Activated CD8-positive, alpha-beta memory T cell treated with anti-CD3 and anti-CD28 coated beads for 48 hours (primary cell): Measurements from ENCODE around the gene NOS3.

Source experiments
- DNase-seq, 3 experiments: peaks; one replicate each; pipeline ENCODE4 v3.0.0-alpha.2; 2020; ENCODE audit warnings: low read depth in 2 of 3, low spot score in 2 of 3

NOS3 gene

DNA sequence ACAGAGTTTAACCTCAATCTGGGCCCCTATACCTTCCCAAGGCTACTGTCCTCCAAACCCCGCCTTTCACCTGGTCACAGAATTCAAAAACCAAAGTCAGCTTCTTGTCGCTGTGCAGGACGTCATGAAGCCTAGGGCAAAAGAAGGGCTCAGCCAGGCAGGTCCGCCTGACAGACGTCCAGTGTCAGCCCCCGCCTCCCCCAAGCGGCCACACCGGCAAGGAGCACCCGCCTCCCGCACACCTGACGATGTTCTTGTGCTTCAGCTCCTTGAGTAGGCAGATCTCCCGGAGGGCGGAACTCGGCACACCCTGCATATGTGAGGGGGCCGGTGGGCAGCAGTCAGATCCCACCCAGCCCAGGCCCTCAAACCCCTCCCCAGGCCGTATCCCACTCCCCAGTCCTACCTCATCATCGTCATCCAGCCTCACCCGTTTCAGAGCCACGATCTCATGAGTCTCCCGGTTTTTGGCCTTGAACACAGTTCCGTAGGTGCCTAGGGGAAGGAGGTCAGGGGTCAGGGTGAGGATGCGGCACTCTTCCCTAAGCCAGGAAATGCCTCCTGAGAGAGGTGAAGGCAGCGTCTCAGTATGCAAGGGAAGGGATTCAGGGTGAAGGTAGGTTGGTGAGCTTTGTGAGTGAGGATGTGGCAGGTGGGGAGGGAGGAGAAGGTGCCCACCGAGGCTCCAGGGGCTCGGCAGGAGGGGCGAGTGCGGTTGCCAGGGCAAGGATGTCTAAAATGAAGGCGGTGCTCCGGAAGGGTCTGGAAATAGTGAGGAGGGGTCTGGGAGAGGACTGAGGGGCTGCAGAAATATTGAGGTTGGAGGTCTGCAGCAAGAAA lies 66.1 kb downstream of the NOS3 start:
- no peak for DNase-seq

DNA sequence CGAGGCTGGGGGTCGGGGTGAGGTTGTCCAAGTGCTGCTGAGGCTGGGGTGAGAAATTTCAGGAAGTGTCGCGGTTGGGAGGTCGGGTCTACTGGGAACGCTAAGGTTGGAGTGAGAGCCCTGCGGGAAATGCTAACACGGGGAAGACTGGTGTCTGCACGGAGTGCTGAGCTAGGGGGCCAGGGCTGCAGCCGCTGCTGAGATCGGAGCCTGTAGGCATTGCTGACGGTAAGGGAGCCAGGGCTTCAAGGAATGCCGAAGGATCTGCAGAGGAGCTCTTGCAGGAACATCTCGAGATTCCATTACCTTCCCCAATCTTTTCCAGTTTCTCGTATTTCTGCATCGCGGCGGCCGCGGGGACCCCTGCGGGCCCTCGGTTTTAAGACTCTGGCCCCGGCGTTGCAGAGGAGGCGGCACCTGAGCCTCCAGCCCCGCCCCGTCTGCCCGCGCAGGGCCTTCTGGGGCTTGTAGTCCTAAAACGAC lies 66.7 kb downstream of the NOS3 start, which contains the start of gene CDK5:
CDK5 (minus strand) TSS at position 392 of the 483 bp plus-strand sequence; CDS start at position 343, 49 bp downstream.
- DNase-seq: no peak

GRCh38 chr7:151057989-151058780 lies 67.4 kb downstream of the NOS3 start:
- DNase-seq: peak; percentile 83 to 94 (median 92)

DNA sequence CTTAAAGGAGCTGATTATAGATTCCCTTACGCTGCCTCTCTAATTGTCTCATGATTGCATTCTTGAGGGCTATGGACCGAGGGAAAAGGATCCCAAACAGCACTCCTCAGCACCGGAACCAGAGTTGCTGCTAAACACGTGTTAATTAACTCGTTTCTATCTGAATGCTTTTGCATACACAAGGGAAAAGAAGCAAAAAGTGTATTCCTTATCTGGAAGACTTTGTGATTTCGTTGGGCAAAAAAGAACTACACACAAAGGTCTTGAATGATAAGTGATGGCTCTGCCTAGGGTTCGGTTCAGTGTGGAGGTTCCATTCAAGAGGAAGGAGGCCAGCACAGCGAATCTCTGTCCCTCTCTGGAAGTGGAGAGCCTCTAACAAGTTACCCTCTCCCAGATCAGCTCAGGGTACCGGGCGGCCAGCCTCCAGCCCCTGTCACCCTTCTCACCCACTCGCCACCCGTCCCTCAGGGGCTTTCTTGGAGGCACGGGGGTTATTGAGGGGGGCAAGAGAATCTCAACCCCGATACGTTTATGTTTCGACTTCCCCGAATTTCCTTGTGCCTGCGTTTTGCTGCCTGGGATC lies 68.1 kb downstream of the NOS3 start:
- DNase-seq: no peak

DNA sequence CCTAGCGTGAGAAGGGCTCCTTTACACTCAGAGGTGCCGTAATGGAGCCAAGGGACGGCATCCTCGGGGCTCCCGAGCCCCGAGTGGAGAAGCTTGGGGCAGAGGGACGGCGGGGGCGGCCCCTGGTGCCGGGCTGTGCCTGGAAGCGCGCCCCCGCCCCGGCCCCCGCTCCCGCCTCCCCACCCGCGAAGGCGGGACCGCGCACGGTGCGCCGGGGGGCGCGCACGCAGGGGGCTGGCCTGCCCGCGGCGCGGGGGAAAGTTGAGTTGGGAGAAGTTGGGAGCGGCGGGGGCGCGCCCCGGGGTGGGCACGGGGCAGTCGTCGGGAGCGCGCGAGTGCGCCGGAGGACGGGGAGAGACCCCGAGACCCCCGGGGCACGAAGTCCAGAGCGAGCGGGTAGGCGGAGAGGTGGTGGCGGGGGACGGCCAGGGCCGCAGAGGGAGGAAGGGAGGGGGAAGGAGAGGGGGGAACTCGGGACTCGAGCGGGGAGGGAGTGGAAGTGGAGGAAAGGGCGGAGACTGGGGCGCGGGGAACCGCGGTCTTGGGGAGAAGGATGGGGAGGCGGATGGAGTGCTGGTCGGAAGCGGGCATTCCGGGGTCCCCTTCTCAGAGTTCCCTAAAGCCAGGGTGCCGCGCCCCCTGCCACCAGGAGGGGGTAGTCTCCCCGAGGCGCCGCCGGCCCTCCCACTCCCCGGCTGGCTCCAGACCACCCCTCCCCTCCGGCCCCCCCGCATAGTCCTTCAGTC lies 68.7 kb downstream of the NOS3 start, which contains the start of gene SLC4A2:
SLC4A2 (plus strand) TSS at position 223 of the 746 bp plus-strand sequence. CDS start 2,399 bp downstream, outside the sequence.
- DNase-seq: peak in 2 of 3 experiments; percentile 32 to 61

DNA sequence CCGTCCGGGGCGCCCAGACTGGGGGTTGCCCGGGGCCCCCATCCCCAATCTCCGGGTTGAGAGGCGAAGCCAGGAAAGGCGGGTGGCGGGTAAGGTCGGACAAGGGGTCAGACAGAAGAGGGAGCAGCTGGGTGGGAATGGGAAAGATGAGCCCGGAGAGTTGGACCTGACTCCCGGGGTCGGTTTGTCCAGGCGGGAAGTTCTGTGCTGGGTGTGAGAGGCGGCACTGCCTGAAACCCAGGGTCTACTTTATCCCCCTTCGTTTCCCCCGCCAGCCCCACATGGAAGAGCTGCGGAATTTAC lies 69.2 kb downstream of the NOS3 start:
- DNase-seq: no peak

- DNase-seq: no peak
Observed at GRCh38 chr7:151060416-151061212, 69.8 kb downstream of the NOS3 start.

DNA sequence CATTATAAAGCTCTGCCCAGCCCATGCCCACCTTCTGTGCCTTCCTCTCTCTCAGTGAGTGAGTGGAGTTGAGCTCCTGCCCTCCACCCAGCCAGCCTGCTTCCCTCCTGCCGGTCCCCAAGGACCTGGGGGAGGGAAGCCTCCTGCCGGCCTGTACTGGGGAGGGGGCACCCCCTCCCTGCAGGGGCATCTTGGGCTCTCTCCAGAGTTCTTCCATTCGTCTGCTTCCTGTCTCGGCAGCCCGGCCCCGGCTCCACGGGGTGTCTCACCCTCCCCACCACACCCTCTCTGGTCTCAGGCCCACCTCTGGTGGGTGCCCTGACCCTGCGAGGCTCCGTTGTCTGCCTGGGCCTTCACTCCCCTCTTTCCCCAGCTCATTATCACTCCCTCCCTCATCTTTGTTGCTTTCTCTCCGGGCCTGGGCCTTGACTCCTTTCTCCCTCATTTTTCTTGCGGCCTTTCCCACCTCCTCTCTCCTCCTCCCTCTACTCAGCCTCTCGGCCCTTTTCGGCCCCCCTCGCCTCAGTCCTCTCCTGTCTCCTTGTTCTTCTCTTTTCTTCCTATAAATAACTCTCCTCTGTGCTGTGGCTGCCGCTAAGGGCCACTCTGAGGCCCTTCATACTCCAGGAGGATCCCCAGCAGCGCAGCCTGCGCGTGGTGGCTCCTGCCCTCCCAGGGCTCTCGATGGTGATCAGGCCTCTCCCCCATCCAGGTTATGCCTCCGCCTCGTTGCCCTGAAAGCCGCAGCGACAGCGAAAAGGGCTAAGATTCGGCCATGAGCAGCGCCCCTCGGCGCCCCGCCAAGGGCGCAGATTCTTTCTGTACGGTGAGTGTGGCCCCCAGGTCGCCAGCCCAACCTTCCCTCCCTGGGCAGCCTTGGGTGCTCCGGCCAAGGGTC lies 70.6 kb downstream of the NOS3 start:
- no peak for DNase-seq

DNA sequence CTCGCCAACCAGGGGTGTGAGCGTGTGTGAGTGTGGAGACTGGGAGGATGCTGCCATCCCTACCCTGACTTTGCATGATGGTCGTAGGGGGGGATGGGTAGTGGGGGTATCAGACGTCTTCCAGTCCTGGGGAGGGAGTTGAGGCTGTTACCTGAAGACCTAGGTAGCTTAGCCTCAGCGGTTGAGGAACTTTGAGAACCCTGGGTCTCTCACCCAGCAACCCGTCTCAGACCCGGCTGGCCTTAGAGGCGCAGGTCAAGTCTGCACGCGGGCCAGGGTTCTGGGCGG lies 71.2 kb downstream of the NOS3 start:
- no peak for DNase-seq

- DNase-seq: no peak
Observed at GRCh38 chr7:151062399-151063211, 71.8 kb downstream of the NOS3 start.

DNA sequence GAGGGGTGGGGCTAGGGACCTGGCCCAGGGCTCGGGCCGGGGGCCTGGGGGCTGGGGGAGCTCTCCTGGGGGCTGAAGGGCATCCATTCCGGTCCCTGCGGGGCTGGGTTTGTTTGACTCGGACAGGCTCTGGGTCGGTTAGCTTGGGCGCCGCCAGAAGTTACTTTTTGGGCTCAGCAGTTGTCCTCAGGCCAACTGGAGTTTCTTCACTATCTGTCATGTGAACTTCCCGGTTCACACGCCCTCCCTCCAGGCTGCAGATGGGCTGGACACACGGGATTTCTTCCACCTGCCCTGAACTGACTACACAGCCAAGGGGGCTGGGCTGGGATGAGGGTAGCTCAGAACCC lies 72.4 kb downstream of the NOS3 start:
- no peak for DNase-seq
